Mononuclear cell (primary cell): Measurements from ENCODE around the gene ARHGEF2. TPM values are rescaled to one million over a fixed set of nuclear protein-coding genes. Genes with fewer than 3 reads are reported as not detected.

Experiments
- H3K27me3 ChIP-seq: 2 replicates; pipeline ENCODE4 v1.6.0; 2011; ENCODE audit warnings: low read length, control low read depth; ENCODE audit not compliant: insufficient read depth
- H3K4me1 ChIP-seq: 2 replicates; pipeline ENCODE4 v1.5.1; 2011; ENCODE audit warnings: mild to moderate bottlenecking, low read length, control low read depth; ENCODE audit not compliant: insufficient read depth
- H3K4me3 ChIP-seq: 2 replicates; pipeline ENCODE4 v1.5.1; 2011; ENCODE audit warnings: mild to moderate bottlenecking, low read length, moderate library complexity
- H3K9me3 ChIP-seq: 2 replicates; pipeline ENCODE4 v1.5.1; 2011; ENCODE audit warnings: low read depth, mild to moderate bottlenecking, control low read depth, low read length
- total RNA-seq: library from RNA; depleted of rRNA; stranded (reverse); fragments of >200 nt; gene quantifications from one replicate; pipeline ENCODE4 v1.2.3, GENCODE V29; 2012

The ARHGEF2 gene
- total RNA-seq, 1 donor: 149 TPM

- Histone ChIP-seq H3K4me3 (peak overlapping the region; percentile 89), H3K4me1 (peaks cover 72% of the 10 kb centered on the region), H3K27me3 (no peaks in the 10 kb centered on the region), H3K9me3 (no peaks in the 10 kb centered on the region)
These were observed 1.4 kb upstream of the ARHGEF2 start for GRCh38 chr1:155979597-155980343.

DNA sequence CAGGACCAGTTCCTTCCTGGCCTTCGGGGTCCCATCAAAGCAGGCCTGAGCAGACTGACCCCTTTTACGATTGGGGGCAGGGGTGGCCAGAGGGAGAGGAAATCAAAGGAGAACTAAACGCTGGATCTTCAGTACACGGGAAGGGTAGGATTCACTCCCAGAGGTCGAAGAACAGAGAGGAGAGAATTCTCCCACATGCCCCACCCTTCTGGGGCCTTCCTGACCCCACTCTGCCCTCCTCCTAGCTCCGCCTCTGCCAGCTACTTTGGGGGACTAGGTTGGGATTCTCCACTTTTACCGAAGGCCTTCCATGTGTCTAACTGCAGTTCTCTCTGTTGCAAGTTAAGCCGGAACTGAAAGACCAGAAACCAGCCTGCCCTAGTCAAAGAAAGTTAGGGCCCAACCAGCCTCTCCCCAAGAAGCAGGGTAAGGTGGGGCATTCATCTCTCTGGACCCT lies 654 bp upstream of the ARHGEF2 start:
- no peaks in the 10 kb centered on the region for H3K9me3 ChIP-seq
- no peaks in the 10 kb centered on the region for H3K27me3 ChIP-seq
- H3K4me1 ChIP-seq: peaks cover 75% of the 10 kb centered on the region
- H3K4me3 ChIP-seq: peak overlapping the region; percentile 89

- peak overlapping the region; percentile 89 for H3K4me3 ChIP-seq
- H3K4me1 ChIP-seq: peaks cover 75% of the 10 kb centered on the region
- no peaks in the 10 kb centered on the region for H3K27me3 ChIP-seq
- no peaks in the 10 kb centered on the region for H3K9me3 ChIP-seq
These were observed 540 bp downstream of the ARHGEF2 start for GRCh38 chr1:155977690-155978324.

GRCh38 chr1:155976913-155977689 lies 1.2 kb downstream of the ARHGEF2 start:
- Histone ChIP-seq H3K27me3 (no peaks in the 10 kb centered on the region), H3K9me3 (no peaks in the 10 kb centered on the region), H3K4me1 (peaks cover 75% of the 10 kb centered on the region), H3K4me3 (peak overlapping the region; percentile 89)

GRCh38 chr1:155976062-155976912 lies 2.1 kb downstream of the ARHGEF2 start:
- H3K4me1 ChIP-seq: peaks cover 75% of the 10 kb centered on the region
- H3K4me3 ChIP-seq: peak overlapping the region; percentile 89
- no peaks in the 10 kb centered on the region for H3K9me3 ChIP-seq
- H3K27me3 ChIP-seq: no peaks in the 10 kb centered on the region

GRCh38 chr1:155975375-155976061 lies 2.8 kb downstream of the ARHGEF2 start:
- no peaks in the 10 kb centered on the region for H3K9me3 ChIP-seq
- H3K4me1 ChIP-seq: peaks cover 75% of the 10 kb centered on the region
- H3K4me3 ChIP-seq: peak overlapping the region; percentile 89
- H3K27me3 ChIP-seq: no peaks in the 10 kb centered on the region

GRCh38 chr1:155974208-155975115 lies 3.9 kb downstream of the ARHGEF2 start:
- Histone ChIP-seq H3K4me1 (peaks cover 75% of the 10 kb centered on the region), H3K27me3 (no peaks in the 10 kb centered on the region), H3K4me3 (peak overlapping the region; percentile 89), H3K9me3 (no peaks in the 10 kb centered on the region)

DNA sequence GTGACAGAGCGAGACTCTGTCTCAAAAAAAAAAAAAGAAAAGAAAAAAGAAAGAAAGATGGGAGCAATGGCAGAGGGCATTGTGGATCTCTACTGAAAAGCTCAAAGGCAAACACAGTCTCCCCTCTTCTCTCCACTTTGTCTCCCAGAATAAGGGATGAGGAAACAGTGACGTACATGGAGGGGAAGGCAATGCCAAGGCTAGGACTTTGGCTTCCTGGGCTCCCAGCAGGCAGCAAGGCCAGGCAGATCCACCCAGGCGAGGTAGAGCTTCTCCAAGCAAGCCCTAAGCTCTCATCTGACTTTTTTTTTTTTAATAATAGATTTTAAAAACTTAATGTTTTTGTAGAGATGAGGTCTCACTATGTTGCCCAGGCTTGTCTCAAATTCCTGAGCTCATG lies 4.6 kb downstream of the ARHGEF2 start:
- Histone ChIP-seq H3K4me3 (no peak overlapping the region), H3K4me1 (peaks cover 75% of the 10 kb centered on the region), H3K27me3 (no peaks in the 10 kb centered on the region)

DNA sequence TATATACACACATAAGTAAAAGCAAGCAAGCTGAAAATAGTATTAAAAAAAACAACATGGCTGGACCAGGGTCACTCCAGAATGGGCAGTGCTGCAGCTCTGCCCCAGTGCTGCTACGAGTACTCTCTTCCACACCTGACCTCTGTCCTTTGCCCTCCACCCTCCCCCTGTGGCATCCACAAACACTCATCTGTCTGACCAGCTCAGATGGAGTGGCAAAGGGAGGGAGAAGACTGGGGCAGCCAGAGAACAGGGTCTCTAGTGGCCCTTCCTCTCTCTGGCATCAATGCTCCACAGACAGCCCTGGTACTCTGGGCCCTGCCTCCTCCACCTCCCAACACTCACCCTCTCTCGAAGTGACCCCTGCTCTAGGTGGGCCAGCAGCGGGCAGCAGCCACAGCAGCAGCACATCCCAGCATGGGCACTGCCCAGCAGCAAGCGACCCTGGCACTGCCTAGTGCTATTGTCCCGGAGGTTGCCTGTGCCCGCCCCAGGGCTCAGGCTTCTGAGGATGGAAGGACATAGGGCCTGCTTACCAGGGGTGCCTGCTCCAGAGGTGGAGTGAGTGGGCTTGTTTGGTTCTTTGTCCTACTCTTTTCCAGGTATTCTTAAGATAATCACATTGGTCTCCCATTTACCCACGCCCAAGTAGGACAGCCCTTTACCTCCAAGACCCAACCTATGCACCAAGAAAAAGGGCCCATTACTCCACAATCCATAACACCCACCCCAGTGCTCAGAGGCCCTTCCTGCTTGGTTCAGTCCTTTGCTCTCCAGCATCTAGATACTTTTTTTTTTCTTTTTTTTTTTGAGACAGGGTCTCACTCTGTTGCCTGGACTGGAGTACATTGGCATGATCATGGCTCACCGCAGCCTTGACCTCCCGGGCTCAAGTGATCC lies 6.2 kb downstream of the ARHGEF2 start:
- H3K27me3 ChIP-seq: no peaks in the 10 kb centered on the region
- H3K9me3 ChIP-seq: no peaks in the 10 kb centered on the region
- no peak overlapping the region for H3K4me3 ChIP-seq
- peaks cover 90% of the 10 kb centered on the region for H3K4me1 ChIP-seq

More for the DNA sequence above, 4.6 kb downstream of the ARHGEF2 start:
- H3K9me3 ChIP-seq: no peaks in the 10 kb centered on the region

GRCh38 chr1:155970531-155971167 lies 7.7 kb downstream of the ARHGEF2 start:
- Histone ChIP-seq H3K9me3 (no peaks in the 10 kb centered on the region), H3K4me1 (peaks cover 100% of the 10 kb centered on the region), H3K27me3 (no peaks in the 10 kb centered on the region), H3K4me3 (no peak overlapping the region)

DNA sequence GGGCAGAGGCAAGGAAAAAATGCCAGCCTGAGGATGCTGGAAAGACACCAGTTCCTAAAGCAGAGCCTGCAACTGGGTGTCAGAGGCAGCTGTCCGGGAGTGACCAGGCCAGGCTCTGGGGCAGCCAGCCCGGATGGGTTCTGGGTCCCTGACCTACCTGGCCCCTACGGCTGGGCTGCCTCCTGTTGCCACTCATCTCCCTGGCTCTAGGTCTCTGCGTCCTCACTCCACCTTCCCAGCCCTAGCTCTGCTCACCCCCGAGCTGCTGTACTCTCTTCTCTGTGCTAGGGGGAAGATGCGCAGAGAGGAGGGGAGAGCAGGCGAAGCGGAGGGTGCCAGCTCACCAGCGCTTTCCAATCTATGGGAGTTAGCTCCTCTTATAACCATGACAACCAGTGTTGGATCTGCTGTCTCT lies 9.0 kb downstream of the ARHGEF2 start:
- H3K4me3 ChIP-seq: no peak overlapping the region
- no peaks in the 10 kb centered on the region for H3K27me3 ChIP-seq
- H3K4me1 ChIP-seq: peaks cover 99% of the 10 kb centered on the region
- no peaks in the 10 kb centered on the region for H3K9me3 ChIP-seq

- no peak overlapping the region for H3K4me3 ChIP-seq
- peaks cover 92% of the 10 kb centered on the region for H3K4me1 ChIP-seq
- H3K27me3 ChIP-seq: no peaks in the 10 kb centered on the region
- no peaks in the 10 kb centered on the region for H3K9me3 ChIP-seq
These were observed 9.7 kb downstream of the ARHGEF2 start for GRCh38 chr1:155968670-155969069.
